ENCODE data around the gene C9orf50.
"Not testable (repeated sequence)": the region's sequence is repeated elsewhere in the genome, so short reads cannot be mapped to it uniquely, and the experiment has no call there.

C9orf50 gene

DNA sequence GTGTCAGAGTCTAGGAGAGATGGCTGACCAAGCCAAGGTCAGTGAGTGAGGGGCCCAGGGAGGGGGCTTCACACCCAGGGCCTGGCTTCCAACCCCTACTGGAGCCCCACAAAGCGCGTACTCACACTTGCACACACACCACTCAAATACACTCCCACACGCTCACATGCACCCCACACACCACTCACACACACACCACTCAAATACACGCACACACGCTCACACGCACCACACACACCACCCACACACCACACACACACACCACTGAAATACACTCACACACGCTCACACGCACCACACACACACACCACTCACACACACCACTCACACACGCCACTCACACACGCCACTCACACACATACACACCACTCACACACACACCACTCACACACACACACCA is 26.7 kb upstream of the C9orf50 start:
- DNase-seq: no peak

GRCh38 chr9:129646654-129647053 is 25.8 kb upstream of the C9orf50 start:
- DNase-seq: no peak

GRCh38 chr9:129646252-129646651 is 25.4 kb upstream of the C9orf50 start:
- DNase-seq: no peak

DNA sequence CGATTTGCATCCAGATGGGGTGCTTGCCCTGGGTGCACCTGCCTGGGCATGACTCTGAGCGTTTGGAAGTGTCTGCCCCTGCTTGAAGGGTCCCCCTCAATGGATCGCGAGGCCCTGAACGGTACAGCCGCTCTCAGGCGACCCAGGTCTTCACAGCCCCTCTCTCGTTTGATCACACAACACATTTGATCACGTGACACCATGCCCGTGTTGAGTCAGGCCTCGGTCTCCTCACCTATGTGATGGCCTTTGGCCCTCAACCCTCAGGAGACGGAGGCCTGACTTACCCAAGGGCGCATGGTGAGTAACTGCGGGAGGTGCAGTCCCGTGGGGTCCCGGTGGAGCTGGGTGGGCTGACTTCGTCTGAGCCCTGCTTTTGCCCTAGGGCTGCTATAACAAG is 24.0 kb upstream of the C9orf50 start:
- no peak for DNase-seq

- DNase-seq: no peak
Observed at GRCh38 chr9:129644365-129644764, 23.5 kb upstream of the C9orf50 start.

DNA sequence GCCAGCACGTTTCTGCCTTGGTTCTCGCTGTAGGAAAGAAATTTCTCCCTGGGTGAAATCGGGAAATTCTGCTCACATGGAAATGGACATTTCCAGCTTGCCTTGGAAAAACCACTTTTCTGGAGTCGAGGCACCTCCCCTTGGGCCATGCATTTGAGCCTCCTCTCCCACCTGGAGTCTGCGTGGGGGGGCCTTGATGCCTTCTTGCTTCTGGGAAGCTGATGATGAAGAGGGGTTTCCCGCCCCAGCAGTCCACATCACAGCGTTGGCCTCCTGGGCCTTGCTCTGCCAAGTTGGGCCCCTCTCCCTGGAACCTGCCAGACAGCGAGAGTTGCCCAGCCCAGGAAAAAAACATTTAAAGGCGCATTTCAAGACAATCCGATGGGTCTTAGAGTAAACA is 22.8 kb upstream of the C9orf50 start:
- DNase-seq: no peak

GRCh38 chr9:129641750-129642585 is 21.1 kb upstream of the C9orf50 start, which contains the start of gene ASB6:
Gene ASB6, minus strand, starts transcription at chr9:129642151. Its CDS starts 152 bp downstream, at chr9:129641999.
- DNase-seq: peak; percentile 84 to 91 (median 87)

- DNase-seq: no peak
Observed at GRCh38 chr9:129640871-129641749, 20.2 kb upstream of the C9orf50 start.

- no peak for DNase-seq
Observed at GRCh38 chr9:129640086-129640870, 19.4 kb upstream of the C9orf50 start.

GRCh38 chr9:129639756-129640085 is 18.8 kb upstream of the C9orf50 start:
- no peak for DNase-seq

GRCh38 chr9:129639034-129639630 is 18.2 kb upstream of the C9orf50 start:
- DNase-seq: no peak

- DNase-seq: no peak
Observed at GRCh38 chr9:129637673-129638439, 17.0 kb upstream of the C9orf50 start.

DNA sequence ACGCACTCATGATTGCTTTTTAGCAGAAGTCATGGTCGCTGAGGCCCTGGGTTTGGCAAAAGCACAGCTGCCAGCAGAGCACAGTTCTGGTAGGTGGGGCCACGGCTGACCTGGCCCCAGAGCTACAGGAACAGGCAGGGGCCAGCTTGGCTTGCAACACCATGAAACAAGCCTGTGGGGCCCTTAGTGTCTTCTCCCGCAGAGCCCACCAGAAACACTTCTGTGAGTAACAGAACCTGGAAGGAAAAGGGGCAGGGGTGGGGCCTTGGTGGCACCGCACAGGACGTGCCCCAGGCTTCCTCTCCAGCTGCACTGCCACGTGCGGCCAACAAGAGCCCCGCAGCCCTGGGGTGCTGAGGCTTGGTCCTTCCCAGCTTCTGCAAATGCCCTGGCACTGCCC is 16.2 kb upstream of the C9orf50 start:
- no peak for DNase-seq

- not testable (repeated sequence) for DNase-seq
Observed at GRCh38 chr9:129636343-129636742, 15.4 kb upstream of the C9orf50 start.

DNA sequence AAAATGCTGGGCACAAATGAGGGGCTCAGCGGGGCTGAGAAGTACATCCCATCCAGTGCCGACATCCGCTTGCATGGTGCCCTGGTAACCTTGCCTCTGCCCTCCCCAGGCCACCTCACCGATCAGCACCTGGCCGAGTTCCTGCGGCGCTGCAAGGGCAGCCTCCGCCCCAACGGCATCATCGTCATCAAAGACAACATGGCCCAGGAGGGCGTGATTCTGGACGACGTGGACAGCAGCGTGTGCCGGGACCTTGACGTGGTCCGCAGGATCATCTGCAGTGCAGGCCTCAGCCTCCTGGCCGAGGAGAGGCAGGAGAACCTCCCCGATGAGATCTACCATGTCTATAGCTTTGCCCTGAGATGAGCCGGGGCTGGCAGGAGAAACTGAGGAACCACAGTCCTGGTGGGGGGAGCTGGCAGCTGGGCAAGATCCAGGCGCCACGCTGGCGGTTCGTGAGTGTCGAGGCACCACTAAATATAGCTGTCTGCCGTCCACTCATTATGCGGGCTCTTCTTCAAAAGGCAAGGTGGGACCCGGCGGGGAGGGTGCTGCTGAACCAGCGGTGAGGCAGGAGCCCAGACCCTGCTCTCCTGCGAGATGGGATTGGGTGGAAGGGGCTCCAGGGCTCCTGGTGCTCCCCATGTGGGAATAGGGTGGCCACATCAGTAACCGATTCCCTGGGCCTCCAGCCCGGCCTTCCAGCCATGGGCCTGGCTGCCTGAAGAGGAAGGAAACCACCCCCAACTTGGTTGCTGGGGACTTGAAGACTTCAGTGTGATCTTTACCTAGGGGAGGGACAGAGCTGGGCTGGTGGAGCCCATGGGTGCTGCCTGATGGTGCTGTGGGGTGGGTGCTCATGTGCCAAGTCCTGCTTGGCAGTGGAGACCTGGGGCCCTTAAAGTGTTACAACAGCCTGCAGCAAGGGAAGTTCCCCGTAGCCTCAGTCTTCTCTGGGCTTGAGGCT is 14.5 kb upstream of the C9orf50 start:
- no peak for DNase-seq

DNA sequence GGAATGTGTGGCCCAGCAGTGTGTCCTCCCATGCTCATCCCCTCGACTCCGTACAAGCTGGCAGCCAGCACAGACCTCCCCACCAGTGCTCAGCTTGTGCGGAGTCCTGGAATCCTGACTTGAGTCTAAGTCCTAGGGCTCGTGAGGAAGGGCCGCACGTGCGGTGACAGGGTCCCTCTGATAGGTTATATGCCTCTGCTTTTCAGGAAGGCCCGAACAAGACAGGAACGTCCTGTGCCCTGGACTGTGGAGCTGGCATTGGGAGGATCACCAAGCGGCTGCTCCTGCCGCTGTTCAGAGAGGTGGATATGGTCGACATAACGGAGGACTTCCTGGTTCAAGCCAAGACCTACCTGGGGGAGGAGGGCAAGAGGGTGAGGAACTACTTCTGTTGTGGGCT is 12.9 kb upstream of the C9orf50 start:
- no peak for DNase-seq

- DNase-seq: no peak
Observed at GRCh38 chr9:129633207-129633606, 12.3 kb upstream of the C9orf50 start.

DNA sequence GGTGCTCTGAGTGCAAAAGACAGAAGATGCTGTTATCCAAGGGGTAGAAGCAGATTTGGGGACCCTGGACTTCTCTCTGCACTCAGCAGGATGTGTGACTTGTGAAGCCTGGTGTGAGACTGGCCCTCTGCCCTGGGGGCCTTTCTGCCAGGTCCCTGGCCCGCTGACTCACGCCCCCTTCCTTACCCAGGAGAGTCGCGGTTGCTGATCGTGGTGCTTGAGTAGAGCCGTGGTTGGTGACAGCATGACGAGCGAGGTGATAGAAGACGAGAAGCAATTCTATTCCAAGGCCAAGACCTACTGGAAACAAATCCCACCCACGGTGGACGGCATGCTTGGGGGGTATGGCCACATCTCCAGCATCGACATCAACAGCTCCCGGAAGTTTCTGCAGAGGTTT is 11.6 kb upstream of the C9orf50 start:
- no peak for DNase-seq

DNA sequence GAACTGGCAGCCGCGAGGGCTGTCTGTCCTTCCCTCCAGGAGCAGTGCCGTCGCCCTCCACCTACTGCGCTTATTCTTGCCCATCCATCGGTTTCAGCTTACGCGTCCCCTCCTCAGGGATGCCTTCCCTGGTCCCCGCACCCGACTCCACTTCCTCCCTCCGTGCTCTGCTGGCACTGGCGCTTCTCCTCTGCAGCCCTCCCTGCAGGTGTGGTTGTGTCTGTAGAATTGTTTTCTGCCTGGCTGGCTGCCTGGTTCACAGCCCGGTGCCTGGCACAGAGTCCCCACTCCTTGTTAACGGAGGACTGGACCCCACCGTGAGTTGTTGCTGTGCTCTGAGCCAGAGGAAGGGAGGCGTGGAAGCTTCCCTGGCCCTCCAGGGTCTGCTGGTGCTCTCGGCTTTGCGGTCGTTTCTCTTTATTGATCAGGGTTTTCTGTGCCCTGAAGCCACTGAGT is 10.8 kb upstream of the C9orf50 start:
- DNase-seq: no peak

- no peak for DNase-seq
Observed at GRCh38 chr9:129630967-129631673, 10.2 kb upstream of the C9orf50 start.

Data from T-helper 1 cell (primary cell).